SK-N-MC (cell line): ENCODE data around the gene TMEM117.
"Not testable (repeated sequence)": the region's sequence is repeated elsewhere in the genome, so short reads cannot be mapped to it uniquely, and the experiment has no call there.

Experiments
- DNase-seq: peaks from one replicate; pipeline ENCODE4 v3.0.0-alpha.2; 2011; ENCODE audit warnings: low read depth, low spot score
- H3K27ac ChIP-seq: fragments of 200-600 bp; sonication (generic); 2 replicates; pipeline ENCODE4 v1.5.1; 2016; ENCODE audit warnings: mixed run types
- H3K36me3 ChIP-seq: fragments of 200-600 bp; sonication (generic); 2 replicates; pipeline ENCODE4 v1.6.1; 2017; ENCODE audit warnings: antibody characterized with exemption, low read length, mixed read lengths; ENCODE audit not compliant: insufficient read depth
- H3K4me3 ChIP-seq: fragments of 200-600 bp; sonication (generic); 2 replicates; pipeline ENCODE4 v1.5.1; 2016
- H3K9ac ChIP-seq: fragments of 200-600 bp; sonication (generic); 2 replicates; pipeline ENCODE4 v1.8.0; 2017; ENCODE audit warnings: mixed run types, mixed read lengths; ENCODE audit not compliant: insufficient read length
- H3K9me3 ChIP-seq: fragments of 200-600 bp; sonication (generic); 2 replicates; pipeline ENCODE4 v1.6.1; 2017; ENCODE audit warnings: low read depth, mild to moderate bottlenecking, antibody characterized with exemption, low read length, moderate library complexity, mixed read lengths
- EZH2 ChIP-seq: fragments of 200-600 bp; sonication (generic); IDR thresholded peaks from one replicate; pipeline ENCODE4 v1.6.1; 2017; ENCODE audit warnings: antibody characterized with exemption
- FOXP2 ChIP-seq: optimal IDR thresholded peaks from 2 replicates; pipeline ENCODE3; 2011; ENCODE audit warnings: mild to moderate bottlenecking, moderate library complexity; ENCODE audit not compliant: insufficient read depth; ENCODE audit errors: extremely low read length, control extremely low read depth
- POLR2AphosphoS5 ChIP-seq: IDR thresholded peaks from 2 replicates; pipeline ENCODE4 v1.6.1; 2012; ENCODE audit warnings: mild to moderate bottlenecking, low read depth, low read length, borderline replicate concordance

Gene TMEM117

GRCh38 chr12:44369998-44370397 is 534.1 kb downstream of the TMEM117 start:
- Histone ChIP-seq H3K9ac (no peak overlapping the region), H3K9me3 (no peaks in the 10 kb centered on the region), H3K36me3 (no peaks in the 10 kb centered on the region), H3K4me3 (no peak overlapping the region), H3K27ac (no peak overlapping the region)
- DNase-seq = no peak
- TF ChIP-seq EZH2 (no peak), FOXP2 (no peak), POLR2AphosphoS5 (no peak)

DNA sequence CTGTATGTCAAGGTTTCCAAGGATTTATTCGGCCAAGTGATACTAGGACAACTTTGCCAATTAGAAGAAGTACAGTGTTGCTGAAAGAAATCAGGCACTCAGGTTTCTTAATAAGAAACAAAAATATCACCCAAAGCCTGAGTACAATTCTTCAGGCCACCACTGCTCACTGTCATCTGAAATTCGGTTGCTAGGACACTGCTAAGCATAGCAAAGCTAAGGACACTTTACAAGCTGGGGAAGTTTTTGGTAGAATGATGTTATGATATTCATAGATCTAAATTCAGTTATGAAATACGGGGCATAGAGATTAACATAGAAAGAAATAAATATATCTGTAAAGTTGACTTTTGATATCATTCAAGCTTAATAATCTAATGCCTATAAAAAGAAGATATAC is 535.1 kb downstream of the TMEM117 start:
- no peak overlapping the region for H3K9ac ChIP-seq
- TF ChIP-seq EZH2 (no peak), FOXP2 (no peak)
- H3K9me3 ChIP-seq = no peaks in the 10 kb centered on the region
- no peak overlapping the region for H3K27ac ChIP-seq
- DNase-seq = no peak
- H3K4me3 ChIP-seq = no peak overlapping the region
- no peaks in the 10 kb centered on the region for H3K36me3 ChIP-seq

- TF ChIP-seq POLR2AphosphoS5 = no peak
- TF ChIP-seq EZH2 = no peak
- no peak for DNase-seq
- Histone ChIP-seq H3K36me3 (no peaks in the 10 kb centered on the region), H3K9me3 (no peaks in the 10 kb centered on the region), H3K9ac (no peak overlapping the region), H3K27ac (no peak overlapping the region), H3K4me3 (no peak overlapping the region)
Measured at GRCh38 chr12:44372259-44372658, 536.4 kb downstream of the TMEM117 start.

- no peak for DNase-seq
- Histone ChIP-seq H3K9ac (no peak overlapping the region), H3K9me3 (no peaks in the 10 kb centered on the region), H3K36me3 (no peaks in the 10 kb centered on the region), H3K4me3 (no peak overlapping the region), H3K27ac (no peak overlapping the region)
- no peak for TF ChIP-seq EZH2
- no peak for TF ChIP-seq FOXP2
- TF ChIP-seq POLR2AphosphoS5 = no peak
Measured at GRCh38 chr12:44375694-44376093, 539.8 kb downstream of the TMEM117 start.

DNA sequence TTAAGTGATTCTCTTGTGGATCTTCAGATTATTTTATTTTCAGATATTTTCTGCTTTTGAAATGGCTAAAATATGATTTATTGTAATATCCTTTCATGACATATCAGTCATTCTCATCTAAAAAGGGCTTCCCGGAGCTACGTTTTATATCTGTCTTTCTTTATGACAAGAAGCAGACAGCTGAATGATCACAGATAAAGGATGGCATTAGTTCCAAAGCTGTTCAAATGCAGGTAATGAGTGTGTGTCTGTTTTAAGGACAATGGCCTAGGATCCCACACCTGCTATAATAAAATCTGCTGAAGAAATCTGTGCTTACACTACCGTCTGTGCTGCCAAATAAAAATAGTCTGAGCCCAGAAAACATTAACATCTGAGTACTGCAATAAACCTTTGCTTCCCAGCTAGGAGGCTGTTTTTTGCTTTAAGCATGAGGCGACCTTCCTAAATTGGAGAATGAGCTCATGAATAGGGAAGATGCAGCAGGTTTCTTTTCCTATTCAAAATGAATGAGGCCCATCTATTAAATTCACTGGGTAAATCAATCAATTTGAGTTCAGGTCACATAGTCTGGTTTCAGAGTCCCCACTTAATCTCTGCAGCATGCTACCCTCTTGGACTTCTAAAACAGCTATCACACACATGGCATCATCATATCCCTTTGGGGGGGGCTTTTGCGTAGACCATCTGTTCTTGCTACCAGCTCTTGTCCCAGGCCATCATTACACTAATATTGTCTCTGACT is 541.7 kb downstream of the TMEM117 start:
- no peak overlapping the region for H3K9ac ChIP-seq
- no peaks in the 10 kb centered on the region for H3K36me3 ChIP-seq
- H3K9me3 ChIP-seq = no peaks in the 10 kb centered on the region
- no peak overlapping the region for H3K4me3 ChIP-seq
- TF ChIP-seq POLR2AphosphoS5 (no peak), FOXP2 (no peak), EZH2 (no peak)
- no peak for DNase-seq
- no peak overlapping the region for H3K27ac ChIP-seq

GRCh38 chr12:44379113-44379512 is 543.2 kb downstream of the TMEM117 start:
- H3K27ac ChIP-seq, H3K9ac ChIP-seq, H3K36me3 ChIP-seq, DNase-seq, H3K4me3 ChIP-seq, H3K9me3 ChIP-seq: not testable (repeated sequence)

GRCh38 chr12:44379831-44380230 is 544.0 kb downstream of the TMEM117 start:
- no peak for DNase-seq
- H3K27ac ChIP-seq = no peak overlapping the region
- no peak overlapping the region for H3K9ac ChIP-seq
- H3K9me3 ChIP-seq = no peaks in the 10 kb centered on the region
- no peaks in the 10 kb centered on the region for H3K36me3 ChIP-seq
- TF ChIP-seq FOXP2 (no peak), EZH2 (no peak), POLR2AphosphoS5 (no peak)
- H3K4me3 ChIP-seq = no peak overlapping the region

DNA sequence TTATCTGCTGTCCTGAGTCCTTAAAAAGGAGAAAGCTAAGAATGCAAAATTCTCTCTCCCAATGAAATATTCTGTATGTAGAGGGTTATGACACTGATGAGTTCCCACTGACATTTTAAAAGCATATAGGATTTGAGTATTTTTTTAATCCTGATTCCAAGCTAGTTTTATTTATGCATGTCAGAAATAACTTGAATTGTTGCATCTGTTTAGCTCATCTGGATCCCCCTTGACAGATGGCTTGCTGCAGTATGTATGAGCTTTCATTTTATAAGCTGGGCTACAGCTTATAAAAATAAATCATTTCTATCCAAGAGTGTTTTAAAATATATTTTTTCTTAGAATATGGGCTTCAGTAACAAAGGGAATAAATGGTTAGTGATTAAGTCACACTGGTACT is 545.0 kb downstream of the TMEM117 start:
- TF ChIP-seq FOXP2 (no peak), POLR2AphosphoS5 (no peak), EZH2 (no peak)
- Histone ChIP-seq H3K4me3 (no peak overlapping the region), H3K27ac (no peak overlapping the region), H3K9me3 (no peaks in the 10 kb centered on the region), H3K9ac (no peak overlapping the region), H3K36me3 (no peaks in the 10 kb centered on the region)
- DNase-seq = no peak

GRCh38 chr12:44381341-44381740 is 545.5 kb downstream of the TMEM117 start:
- Histone ChIP-seq H3K27ac (no peak overlapping the region), H3K9me3 (no peaks in the 10 kb centered on the region), H3K4me3 (no peak overlapping the region), H3K9ac (no peak overlapping the region), H3K36me3 (no peaks in the 10 kb centered on the region)
- no peak for TF ChIP-seq POLR2AphosphoS5
- no peak for TF ChIP-seq EZH2
- no peak for TF ChIP-seq FOXP2
- no peak for DNase-seq
